Thoracic aorta (tissue), 2 donors: ENCODE data around the gene COX6B2. TPM values are rescaled to one million over a fixed set of nuclear protein-coding genes. Genes with fewer than 3 reads are reported as not detected.

Experiments
- ATAC-seq: fragments of 150-250 bp; one replicate; pipeline ENCODE4 v1.8.0; 2017; ENCODE audit warnings: low read depth; ENCODE audit not compliant: insufficient number of reproducible peaks, low FRiP score
- DNase-seq: peaks from one replicate; pipeline ENCODE4 v3.0.0-alpha.2; 2020; ENCODE audit warnings: low spot score
- H3K27ac ChIP-seq, 2 donors: fragments of 200-600 bp; sonication (generic); 1 replicate in 1 of 2; 2 replicates in 1 of 2; pipeline ENCODE4 v1.5.1; 2016; ENCODE audit warnings: mild to moderate bottlenecking in 2 of 2, moderate library complexity in 2 of 2
- H3K27me3 ChIP-seq: fragments of 200-600 bp; sonication (generic); replicated peaks from 2 replicates; pipeline ENCODE4 v1.6.0; 2016; ENCODE audit warnings: mild to moderate bottlenecking; ENCODE audit not compliant: insufficient read depth
- H3K36me3 ChIP-seq: fragments of 200-600 bp; sonication (generic); one replicate; pipeline ENCODE4 v1.5.1; 2016
- H3K4me1 ChIP-seq, 2 donors: fragments of 200-600 bp; sonication (generic); 1 replicate in 1 of 2; 2 replicates in 1 of 2; pipeline versions ENCODE4 v1.5.1 to v1.6.0; 2016; ENCODE audit warnings: low read depth in 2 of 2, mild to moderate bottlenecking in 1 of 2; ENCODE audit not compliant: control insufficient read depth in 1 of 2
- H3K4me3 ChIP-seq: fragments of 200-600 bp; sonication (generic); 2 replicates; pipeline ENCODE4 v1.5.1; 2016; ENCODE audit warnings: mild to moderate bottlenecking
- H3K9me3 ChIP-seq: fragments of 200-600 bp; sonication (generic); 2 replicates; pipeline ENCODE4 v1.5.1; 2016
- CTCF ChIP-seq: fragments of 200-600 bp; sonication (generic); IDR thresholded peaks from one replicate; pipeline ENCODE4 v1.5.1; 2019; ENCODE audit warnings: antibody characterized with exemption
- total RNA-seq, 2 donors: library from RNA; depleted of rRNA; stranded (reverse); fragments of >200 nt; gene quantifications; one replicate each; pipeline versions ENCODE4 v1.1.0 to v1.2.3, GENCODE V29; 2016

The COX6B2 gene
- total RNA-seq, 2 donors from 2014 or later, result not detected

GRCh38 chr19:55358493-55358892 is 4.0 kb upstream of the COX6B2 start:
- Histone ChIP-seq H3K4me1 (peaks cover 1 to 8% of the 10 kb centered on the region in 2 donors), H3K27me3 (no peaks in the 10 kb centered on the region), H3K4me3 (no peak overlapping the region), H3K36me3 (no peaks in the 10 kb centered on the region), H3K9me3 (no peaks in the 10 kb centered on the region), H3K27ac (no peak overlapping the region)
- DNase-seq (no peak), ATAC-seq (no peak)
- TF ChIP-seq CTCF, result no peak

- Histone ChIP-seq H3K4me1 (peaks cover 4 to 12% of the 10 kb centered on the region in 2 donors), H3K27me3 (peaks cover 6% of the 10 kb centered on the region), H3K9me3 (no peaks in the 10 kb centered on the region), H3K36me3 (no peaks in the 10 kb centered on the region), H3K27ac (no peak overlapping the region), H3K4me3 (no peak overlapping the region)
- DNase-seq (no peak), ATAC-seq (no peak)
- TF ChIP-seq CTCF, result no peak
Measured at GRCh38 chr19:55355213-55355821, 798 bp upstream of the COX6B2 start.

DNA sequence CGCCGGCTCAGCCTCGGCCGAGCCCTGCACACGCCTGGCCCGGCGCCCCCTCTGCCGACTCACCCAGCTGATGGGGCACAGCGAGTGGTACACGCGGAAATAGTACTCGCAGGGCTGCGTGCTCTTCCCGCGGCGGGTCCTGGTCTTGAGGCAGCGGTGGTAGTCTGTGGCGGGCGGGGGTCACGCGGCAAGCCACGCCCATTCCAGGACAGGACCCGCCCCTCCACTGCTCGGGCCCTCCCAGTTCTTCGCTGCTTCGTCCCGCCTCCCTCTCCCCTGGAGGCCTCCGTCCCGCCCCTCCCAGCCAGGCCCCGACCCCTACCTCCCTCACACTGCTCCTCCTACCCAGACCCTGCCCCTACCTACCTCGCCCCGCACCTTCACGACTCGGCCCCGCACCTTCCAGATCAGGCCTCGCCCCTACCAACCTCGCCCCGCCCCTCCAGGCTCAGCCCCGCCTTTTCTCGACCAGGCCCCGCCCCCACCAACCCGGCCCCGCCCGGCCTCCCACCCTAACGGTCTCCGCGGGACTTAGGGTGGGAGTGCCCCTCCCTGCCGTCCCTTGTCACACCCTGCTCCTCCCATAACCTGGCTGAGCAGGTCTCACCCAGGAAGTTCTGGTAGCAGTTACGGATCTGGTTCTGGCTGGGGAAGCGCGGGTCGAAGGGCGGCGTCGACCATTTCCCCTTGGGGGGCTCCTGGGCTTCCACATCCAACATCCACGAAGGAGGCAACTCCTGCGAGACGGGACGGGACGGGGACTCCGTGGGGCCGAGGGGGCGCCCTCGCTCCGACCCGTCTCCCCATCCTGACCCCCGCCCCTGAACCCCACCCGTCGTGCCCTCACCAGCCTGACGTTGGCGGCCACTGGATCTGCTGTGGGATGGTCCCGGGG is 469 bp downstream of the COX6B2 start:
- H3K4me1 ChIP-seq, result peaks cover 4 to 12% of the 10 kb centered on the region in 2 donors
- no peak overlapping the region for H3K27ac ChIP-seq
- TF ChIP-seq CTCF, result no peak
- H3K4me3 ChIP-seq, result peak overlapping the region; percentile 54
- DNase-seq (no peak), ATAC-seq (no peak)
- H3K9me3 ChIP-seq, result no peaks in the 10 kb centered on the region
- H3K27me3 ChIP-seq, result peaks cover 6% of the 10 kb centered on the region
- no peaks in the 10 kb centered on the region for H3K36me3 ChIP-seq

- Histone ChIP-seq H3K36me3 (no peaks in the 10 kb centered on the region), H3K27me3 (peaks cover 6% of the 10 kb centered on the region), H3K9me3 (no peaks in the 10 kb centered on the region), H3K27ac (no peak overlapping the region), H3K4me1 (peaks cover 4 to 12% of the 10 kb centered on the region in 2 donors), H3K4me3 (peak overlapping the region; percentile 54)
- TF ChIP-seq CTCF, result no peak
- DNase-seq, result no peak
- ATAC-seq, result no peak
Measured at GRCh38 chr19:55353356-55353802, 1.1 kb downstream of the COX6B2 start.

DNA sequence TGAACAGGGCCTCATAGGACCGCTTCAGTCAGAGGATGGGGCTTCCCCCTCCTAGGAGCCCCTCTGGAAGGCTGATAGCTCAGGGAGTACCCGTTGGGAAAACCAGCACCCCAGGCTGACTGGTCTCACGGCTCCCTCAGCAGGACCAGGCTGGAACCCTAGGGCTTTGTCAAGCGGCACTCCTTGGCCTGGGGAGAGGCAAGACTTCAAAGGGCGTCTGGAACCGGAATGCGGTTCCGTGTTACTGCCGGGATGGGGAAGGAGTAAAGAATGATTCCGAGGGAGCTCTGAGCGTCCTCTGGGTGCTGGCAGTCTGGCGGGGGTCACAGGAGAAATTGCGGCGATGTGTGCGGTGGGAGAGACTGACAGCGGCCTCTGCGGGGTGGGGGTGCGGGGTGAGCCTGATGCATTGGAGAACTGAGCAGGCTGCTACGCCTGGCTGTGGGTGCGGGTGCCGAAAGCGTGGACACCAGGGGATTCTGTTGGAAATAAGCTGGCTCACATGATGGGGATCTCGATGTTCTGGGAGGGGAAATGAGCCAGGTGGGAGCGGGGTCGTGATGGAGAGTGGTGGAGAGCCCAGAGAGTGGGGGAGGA is 1.9 kb downstream of the COX6B2 start:
- DNase-seq, result no peak
- H3K27me3 ChIP-seq, result peaks cover 6% of the 10 kb centered on the region
- TF ChIP-seq CTCF, result no peak
- ATAC-seq, result no peak
- H3K27ac ChIP-seq, result no peak overlapping the region
- H3K4me1 ChIP-seq, result peaks cover 4 to 12% of the 10 kb centered on the region in 2 donors
- no peaks in the 10 kb centered on the region for H3K9me3 ChIP-seq
- H3K36me3 ChIP-seq, result no peaks in the 10 kb centered on the region
- no peak overlapping the region for H3K4me3 ChIP-seq
